GM12892 (cell line): ENCODE measurements around the gene GPI.

ENCODE experiments used
- POLR2A ChIP-seq: IDR thresholded peaks from 2 replicates; pipeline ENCODE4 v1.6.1; 2011; ENCODE audit warnings: low read depth, low read length, control low read depth
- POLR2AphosphoS5 ChIP-seq: IDR thresholded peaks from 2 replicates; pipeline ENCODE4 v1.6.1; 2011; ENCODE audit warnings: low read depth, low read length, control low read depth

- TF ChIP-seq POLR2A = no peak
- no peak for TF ChIP-seq POLR2AphosphoS5
Measured at GRCh38 chr19:34345947-34346351, 19.0 kb upstream of the GPI start.
